ENCODE measurements around the gene ARID3A. TPM values are rescaled to one million over a fixed set of nuclear protein-coding genes. Genes with fewer than 3 reads are reported as not detected.

The ARID3A gene
- polyA plus RNA-seq, 3 donors from 2014 or later = 1.0 to 1.7 (median 1.4) TPM

DNA sequence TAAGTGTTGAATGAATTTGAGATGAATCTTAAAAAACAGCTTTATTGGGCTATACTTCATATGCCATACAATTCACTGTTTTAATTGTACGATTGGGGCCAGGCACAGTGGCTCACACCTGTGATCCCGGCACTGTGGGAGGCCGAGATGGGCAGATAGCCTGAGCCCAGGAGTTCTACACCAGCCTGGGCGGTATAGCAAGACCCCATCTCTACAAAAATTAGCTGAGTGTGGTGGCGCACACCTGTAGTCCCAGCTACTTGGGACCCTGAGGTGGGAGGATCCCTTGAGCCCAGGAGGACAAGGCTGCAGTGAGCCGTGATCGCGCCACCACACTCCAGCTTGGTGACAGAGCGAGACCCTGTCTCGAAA lies 10.3 kb downstream of the ARID3A start:
- peaks cover 0 to 4% (median 4%) of the 10 kb centered on the region in 3 donors for H3K36me3 Mint-ChIP-seq

GRCh38 chr19:937259-937694 lies 11.4 kb downstream of the ARID3A start:
- H3K4me3 Mint-ChIP-seq = peak overlapping the region; percentile 13 to 73 (median 59)
- peaks cover 10 to 15% (median 12%) of the 10 kb centered on the region in 3 donors for H3K27me3 Mint-ChIP-seq (ENCODE audit: low read depth in 3 of 3)
- H3K27ac Mint-ChIP-seq = peak overlapping the region in 5 of 6 donors; percentile 74 to 93 (median 87)

More for the DNA sequence above, 10.3 kb downstream of the ARID3A start:
- no peak overlapping the region for H3K27ac Mint-ChIP-seq
- peaks cover 27 to 47% of the 10 kb centered on the region in 2 donors for H3K4me1 Mint-ChIP-seq
- H3K9me3 Mint-ChIP-seq = peaks cover 0 to 2% (median 0%) of the 10 kb centered on the region in 6 donors
- peaks cover 5 to 12% (median 12%) of the 10 kb centered on the region in 3 donors for H3K27me3 Mint-ChIP-seq (ENCODE audit: low read depth in 3 of 3)
- no peak for DNase-seq
- H3K4me3 Mint-ChIP-seq = no peak overlapping the region

DNA sequence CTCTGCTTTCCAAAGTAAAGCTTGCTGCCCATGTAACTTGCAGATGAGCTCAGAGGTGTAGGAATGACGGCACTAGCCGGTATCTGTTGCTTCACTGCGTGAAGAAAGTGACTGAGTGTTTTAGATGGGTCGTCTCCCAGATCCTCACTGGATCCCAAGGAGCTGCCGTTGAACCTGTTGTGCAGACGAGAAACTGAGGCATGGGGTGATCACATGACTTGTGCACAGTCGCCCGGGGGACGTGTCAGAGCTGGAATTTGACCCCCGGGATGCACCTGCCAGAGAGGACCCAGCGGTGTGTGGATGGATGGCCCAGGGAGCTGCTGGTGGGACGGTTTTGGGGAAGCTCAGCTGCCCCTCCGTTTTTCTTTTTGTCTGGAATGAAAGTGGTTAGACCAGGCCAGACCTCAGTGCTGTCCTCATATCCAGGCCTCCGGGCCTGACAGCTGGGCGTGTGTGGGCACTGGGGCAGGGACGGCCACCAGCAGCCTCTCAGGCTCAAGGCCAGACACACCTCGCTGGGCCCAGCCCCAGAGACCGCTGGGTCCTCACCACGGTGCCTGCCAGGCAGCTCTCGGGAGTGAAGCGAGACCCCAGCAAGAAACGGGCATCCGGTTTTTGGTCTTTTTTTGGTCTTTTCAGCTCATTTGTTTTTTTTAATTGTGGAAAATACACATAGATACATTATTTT lies 12.5 kb downstream of the ARID3A start:
- peaks cover 10 to 13% (median 12%) of the 10 kb centered on the region in 3 donors for H3K27me3 Mint-ChIP-seq (ENCODE audit: low read depth in 3 of 3)
- peak overlapping the region in 2 of 5 donors; percentile 27 to 41 for H3K4me3 Mint-ChIP-seq
- H3K27ac Mint-ChIP-seq = peak overlapping the region in 5 of 6 donors; percentile 26 to 92 (median 41)
- peaks cover 28 to 42% of the 10 kb centered on the region in 2 donors for H3K4me1 Mint-ChIP-seq
- peaks cover 0 to 2% (median 0%) of the 10 kb centered on the region in 6 donors for H3K9me3 Mint-ChIP-seq
- peaks cover 0 to 4% (median 4%) of the 10 kb centered on the region in 3 donors for H3K36me3 Mint-ChIP-seq
- no peak for DNase-seq

More at GRCh38 chr19:937259-937694, 11.4 kb downstream of the ARID3A start:
- H3K9me3 Mint-ChIP-seq = peaks cover 0 to 2% (median 0%) of the 10 kb centered on the region in 6 donors
- peaks cover 34 to 47% of the 10 kb centered on the region in 2 donors for H3K4me1 Mint-ChIP-seq
- DNase-seq = peak; percentile 69 to 78 (median 72)
- peaks cover 0 to 4% (median 4%) of the 10 kb centered on the region in 3 donors for H3K36me3 Mint-ChIP-seq

DNA sequence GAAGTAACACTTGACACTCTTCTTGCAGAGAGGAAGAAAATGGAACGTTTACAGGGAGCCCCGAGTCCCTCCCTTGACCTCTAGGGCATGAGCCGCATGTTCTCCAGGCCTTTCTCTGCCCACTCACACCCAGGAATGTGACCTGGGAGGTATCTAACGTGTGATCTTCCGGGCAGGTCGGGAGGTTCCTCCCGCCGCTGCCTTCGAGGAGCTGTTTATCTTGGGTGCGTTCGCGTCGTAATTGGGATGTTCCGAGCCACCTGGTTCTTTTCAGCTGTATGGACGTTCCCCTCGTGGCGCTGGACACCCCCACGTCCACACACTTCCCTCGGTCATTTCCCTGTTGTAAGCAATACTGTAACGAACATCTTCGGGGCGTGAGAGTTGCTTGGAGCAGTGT lies 13.6 kb downstream of the ARID3A start:
- Mint-ChIP-seq H3K9me3 (peaks cover 0 to 2% (median 0%) of the 10 kb centered on the region in 6 donors), H3K4me1 (peaks cover 28 to 37% of the 10 kb centered on the region in 2 donors), H3K27ac (peak overlapping the region in 4 of 6 donors; percentile 34 to 93 (median 89)), H3K36me3 (peaks cover 0 to 4% (median 4%) of the 10 kb centered on the region in 3 donors), H3K4me3 (peak overlapping the region in 3 of 5 donors; percentile 17 to 72 (median 42)), H3K27me3 (ENCODE audit: low read depth in 3 of 3) (peaks cover 10 to 13% (median 12%) of the 10 kb centered on the region in 3 donors)
- no peak for DNase-seq

DNA sequence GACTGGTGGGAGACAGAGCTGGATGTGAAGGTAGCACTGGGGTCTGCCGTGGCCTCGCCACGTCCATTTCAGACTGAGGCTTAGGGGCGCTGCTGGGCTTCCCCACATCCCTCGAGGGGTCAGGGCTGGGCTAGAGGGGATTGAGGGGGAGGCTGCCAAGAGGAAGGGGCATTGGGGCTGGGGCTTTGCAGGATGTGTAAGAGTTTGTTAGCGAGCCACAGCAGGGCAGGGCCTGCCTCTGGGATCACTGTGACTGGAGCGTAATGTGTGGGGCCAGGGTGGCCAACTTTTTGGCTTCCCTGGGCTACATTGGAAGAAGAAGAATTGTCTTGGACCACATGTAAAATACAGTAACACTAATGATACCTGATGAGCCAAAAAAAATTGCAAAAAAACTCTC lies 14.1 kb downstream of the ARID3A start:
- H3K4me3 Mint-ChIP-seq = peak overlapping the region; percentile 72 to 83 (median 81)
- no peak for DNase-seq
- peak overlapping the region; percentile 75 to 93 (median 85) for H3K27ac Mint-ChIP-seq
- H3K4me1 Mint-ChIP-seq = peaks cover 28 to 37% of the 10 kb centered on the region in 2 donors
- peaks cover 0 to 2% (median 0%) of the 10 kb centered on the region in 6 donors for H3K9me3 Mint-ChIP-seq
- peaks cover 0 to 4% (median 4%) of the 10 kb centered on the region in 3 donors for H3K36me3 Mint-ChIP-seq
- H3K27me3 Mint-ChIP-seq (ENCODE audit: low read depth in 3 of 3) = peaks cover 10 to 13% (median 12%) of the 10 kb centered on the region in 3 donors

DNA sequence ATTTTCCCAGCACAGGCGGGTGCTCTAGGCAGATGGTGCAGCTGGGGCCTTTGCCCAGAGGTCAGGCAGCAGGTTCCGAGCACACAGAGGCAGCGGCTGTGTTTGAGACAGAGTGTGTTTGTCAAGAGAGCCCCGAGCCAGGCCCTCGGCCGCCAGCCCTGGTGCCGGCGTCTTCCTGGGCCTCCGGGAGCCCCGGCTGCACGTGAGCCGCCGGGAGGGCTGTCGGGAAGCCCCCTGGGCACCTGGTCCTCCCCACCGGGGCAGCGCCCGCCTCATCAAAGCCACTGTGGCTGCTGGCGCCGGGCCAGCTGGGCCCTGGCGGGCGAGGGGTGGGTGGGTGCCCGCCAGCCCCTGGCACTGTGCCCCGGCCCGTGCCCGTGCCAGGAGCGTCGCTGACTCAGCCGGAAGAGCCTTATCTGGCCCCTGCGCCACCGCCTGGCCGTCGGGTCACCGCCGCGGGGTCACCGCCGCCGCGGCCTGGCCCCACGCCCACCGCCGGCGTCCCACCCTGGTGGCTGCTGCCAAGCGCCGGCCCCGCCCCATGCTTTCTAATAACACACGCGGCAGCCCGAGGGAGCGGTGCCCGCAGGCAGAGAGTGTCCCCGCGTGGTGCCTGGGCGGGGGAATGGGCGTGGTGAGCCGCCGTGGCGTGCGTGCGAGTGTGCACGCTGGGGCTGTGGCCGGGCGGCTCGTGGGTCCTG lies 14.9 kb downstream of the ARID3A start:
- peaks cover 0 to 2% (median 0%) of the 10 kb centered on the region in 6 donors for H3K9me3 Mint-ChIP-seq
- peaks cover 0 to 4% (median 4%) of the 10 kb centered on the region in 3 donors for H3K36me3 Mint-ChIP-seq
- peak; percentile 80 to 85 (median 82) for DNase-seq
- H3K4me1 Mint-ChIP-seq = peaks cover 28 to 31% of the 10 kb centered on the region in 2 donors
- peak overlapping the region; percentile 72 to 84 (median 81) for H3K4me3 Mint-ChIP-seq
- peak overlapping the region; percentile 75 to 93 (median 85) for H3K27ac Mint-ChIP-seq
- H3K27me3 Mint-ChIP-seq (ENCODE audit: low read depth in 3 of 3) = peaks cover 10 to 13% (median 12%) of the 10 kb centered on the region in 3 donors

DNA sequence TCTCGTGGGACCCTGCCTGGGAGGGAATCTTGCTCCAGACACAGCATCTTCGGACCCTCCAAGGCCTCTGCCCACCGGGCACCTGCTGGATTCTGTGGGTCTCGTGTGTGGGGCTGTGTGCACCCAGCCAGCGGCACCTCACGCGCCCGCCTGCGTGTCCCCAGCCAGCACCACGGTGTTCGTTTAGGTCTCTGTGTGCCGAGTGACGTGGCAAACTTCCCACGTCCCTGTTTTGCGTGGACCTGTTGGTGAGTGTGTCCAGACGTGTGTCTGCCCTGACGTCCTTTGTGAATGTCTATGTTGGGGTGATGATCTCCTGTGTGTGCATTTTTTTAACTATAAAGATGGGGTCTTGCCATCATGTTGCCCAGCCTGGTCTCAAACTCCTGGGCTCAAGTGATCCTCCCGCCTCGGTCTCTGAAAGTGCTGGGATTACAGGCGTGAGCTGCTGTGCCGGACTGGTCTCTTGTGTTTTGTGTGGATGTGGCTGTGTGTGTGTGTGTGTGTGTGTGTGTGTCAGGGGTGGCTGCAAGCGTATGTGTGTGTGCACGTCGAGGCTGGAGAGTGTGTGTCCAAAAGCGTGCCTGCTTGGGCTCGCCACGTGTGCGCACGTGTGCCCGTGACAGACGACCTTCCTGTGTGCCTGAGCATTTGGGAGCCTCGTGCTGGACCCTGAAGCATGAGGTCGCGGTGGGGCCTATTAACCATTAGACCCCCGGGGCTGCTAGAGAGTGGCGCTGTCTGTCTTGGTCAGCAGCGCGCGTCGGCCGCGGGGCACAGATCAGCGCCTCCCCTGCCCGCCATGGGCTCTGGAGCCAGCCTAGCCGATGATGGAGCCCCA lies 15.7 kb downstream of the ARID3A start:
- peaks cover 0 to 4% (median 4%) of the 10 kb centered on the region in 3 donors for H3K36me3 Mint-ChIP-seq
- peak overlapping the region; percentile 67 to 84 (median 80) for H3K4me3 Mint-ChIP-seq
- peak overlapping the region; percentile 53 to 82 (median 74) for H3K27ac Mint-ChIP-seq
- H3K9me3 Mint-ChIP-seq = peaks cover 0 to 2% (median 0%) of the 10 kb centered on the region in 6 donors
- DNase-seq = no peak
- peaks cover 28 to 31% of the 10 kb centered on the region in 2 donors for H3K4me1 Mint-ChIP-seq
- H3K27me3 Mint-ChIP-seq (ENCODE audit: low read depth in 3 of 3) = peaks cover 10 to 13% (median 12%) of the 10 kb centered on the region in 3 donors

DNA sequence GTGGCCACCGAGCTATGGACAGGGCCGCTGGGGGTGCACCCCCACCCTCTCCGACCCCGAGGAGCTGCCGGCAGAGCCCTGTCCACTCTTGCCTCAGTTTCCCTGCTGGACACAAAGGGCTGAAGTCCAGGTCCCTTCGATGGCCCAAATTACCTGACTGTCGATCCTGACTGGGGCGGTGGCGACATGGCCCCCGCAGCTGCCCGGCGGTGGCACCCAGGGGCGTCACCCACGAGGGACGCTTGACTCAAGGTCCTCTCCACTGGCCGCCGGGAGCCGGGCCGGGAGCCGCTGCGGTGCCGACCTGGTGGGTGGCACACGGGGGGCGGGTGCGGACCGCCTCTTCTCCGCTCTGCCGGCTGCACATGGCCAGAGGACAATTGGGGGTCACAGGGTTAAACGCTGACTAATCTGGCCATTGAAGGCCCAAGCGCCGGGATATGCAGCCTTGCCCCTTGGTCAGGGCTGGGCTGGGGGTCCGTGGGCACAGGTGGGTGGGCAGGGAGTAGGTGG lies 16.4 kb downstream of the ARID3A start:
- no peak overlapping the region for H3K27ac Mint-ChIP-seq
- H3K4me3 Mint-ChIP-seq = no peak overlapping the region
- peaks cover 10 to 13% (median 11%) of the 10 kb centered on the region in 3 donors for H3K27me3 Mint-ChIP-seq (ENCODE audit: low read depth in 3 of 3)
- peaks cover 25 to 26% of the 10 kb centered on the region in 2 donors for H3K4me1 Mint-ChIP-seq
- H3K36me3 Mint-ChIP-seq = peaks cover 0 to 3% (median 3%) of the 10 kb centered on the region in 3 donors
- DNase-seq = no peak
- H3K9me3 Mint-ChIP-seq = peaks cover 0 to 2% (median 0%) of the 10 kb centered on the region in 6 donors

DNA sequence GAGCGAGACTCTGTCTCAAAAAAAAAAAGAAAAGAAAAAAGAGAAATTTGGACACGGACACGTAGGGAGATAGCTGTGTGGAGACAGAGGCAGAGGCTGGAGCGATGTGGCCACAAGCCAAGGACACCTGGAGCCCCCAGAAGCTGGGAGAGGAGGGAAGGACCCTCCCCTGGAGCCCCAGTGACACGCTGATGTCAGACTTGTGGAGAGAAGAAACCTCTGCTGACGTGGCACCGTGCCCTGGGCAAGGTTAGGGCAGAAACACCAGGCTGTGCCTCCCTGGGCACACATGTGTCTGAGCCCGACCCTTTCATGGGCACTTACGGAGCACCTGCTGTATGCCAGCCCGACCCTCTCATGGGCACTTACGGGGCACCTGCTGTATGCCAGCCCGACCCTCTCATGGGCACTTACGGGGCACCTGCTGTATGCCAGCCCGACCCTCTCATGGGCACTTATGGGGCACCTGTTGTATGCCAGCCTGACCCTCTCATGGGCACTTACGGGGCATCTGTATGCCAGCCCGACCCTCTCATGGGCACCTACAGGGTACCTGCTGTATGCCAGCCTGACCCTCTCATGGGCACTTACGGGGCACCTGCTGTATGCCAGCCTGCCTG lies 17.8 kb downstream of the ARID3A start:
- no peak overlapping the region for H3K27ac Mint-ChIP-seq
- no peak overlapping the region for H3K4me3 Mint-ChIP-seq
- H3K9me3 Mint-ChIP-seq = no peaks in the 10 kb centered on the region

GRCh38 chr19:944171-944567 lies 18.3 kb downstream of the ARID3A start:
- H3K27ac Mint-ChIP-seq = no peak overlapping the region
- peaks cover 15 to 16% of the 10 kb centered on the region in 2 donors for H3K4me1 Mint-ChIP-seq
- DNase-seq = no peak
- H3K36me3 Mint-ChIP-seq = no peaks in the 10 kb centered on the region
- H3K4me3 Mint-ChIP-seq = no peak overlapping the region
- H3K27me3 Mint-ChIP-seq (ENCODE audit: low read depth in 3 of 3) = peaks cover 4 to 7% (median 6%) of the 10 kb centered on the region in 3 donors
- no peaks in the 10 kb centered on the region for H3K9me3 Mint-ChIP-seq

More for the DNA sequence above, 17.8 kb downstream of the ARID3A start:
- Mint-ChIP-seq H3K4me1 (peaks cover 15 to 16% of the 10 kb centered on the region in 2 donors), H3K36me3 (no peaks in the 10 kb centered on the region), H3K27me3 (ENCODE audit: low read depth in 3 of 3) (peaks cover 5 to 7% (median 6%) of the 10 kb centered on the region in 3 donors)
- DNase-seq = no peak

- peaks cover 1 to 6% (median 5%) of the 10 kb centered on the region in 3 donors for H3K27me3 Mint-ChIP-seq (ENCODE audit: low read depth in 3 of 3)
- peaks cover 15% of the 10 kb centered on the region in 2 donors for H3K4me1 Mint-ChIP-seq
- no peak for DNase-seq
- no peaks in the 10 kb centered on the region for H3K36me3 Mint-ChIP-seq
- no peak overlapping the region for H3K27ac Mint-ChIP-seq
- H3K4me3 Mint-ChIP-seq = no peak overlapping the region
- no peaks in the 10 kb centered on the region for H3K9me3 Mint-ChIP-seq
Measured at GRCh38 chr19:944663-945241, 18.9 kb downstream of the ARID3A start.

Measured in immature natural killer cell (primary cell).